ENCODE measurements around the gene GPR61. TPM values are rescaled to one million over a fixed set of nuclear protein-coding genes. Genes with fewer than 3 reads are reported as not detected.

Gene GPR61
- total and polyA plus RNA-seq, 2 of the 4 experiments (the other 2 are of a cell fraction), result not detected

DNA sequence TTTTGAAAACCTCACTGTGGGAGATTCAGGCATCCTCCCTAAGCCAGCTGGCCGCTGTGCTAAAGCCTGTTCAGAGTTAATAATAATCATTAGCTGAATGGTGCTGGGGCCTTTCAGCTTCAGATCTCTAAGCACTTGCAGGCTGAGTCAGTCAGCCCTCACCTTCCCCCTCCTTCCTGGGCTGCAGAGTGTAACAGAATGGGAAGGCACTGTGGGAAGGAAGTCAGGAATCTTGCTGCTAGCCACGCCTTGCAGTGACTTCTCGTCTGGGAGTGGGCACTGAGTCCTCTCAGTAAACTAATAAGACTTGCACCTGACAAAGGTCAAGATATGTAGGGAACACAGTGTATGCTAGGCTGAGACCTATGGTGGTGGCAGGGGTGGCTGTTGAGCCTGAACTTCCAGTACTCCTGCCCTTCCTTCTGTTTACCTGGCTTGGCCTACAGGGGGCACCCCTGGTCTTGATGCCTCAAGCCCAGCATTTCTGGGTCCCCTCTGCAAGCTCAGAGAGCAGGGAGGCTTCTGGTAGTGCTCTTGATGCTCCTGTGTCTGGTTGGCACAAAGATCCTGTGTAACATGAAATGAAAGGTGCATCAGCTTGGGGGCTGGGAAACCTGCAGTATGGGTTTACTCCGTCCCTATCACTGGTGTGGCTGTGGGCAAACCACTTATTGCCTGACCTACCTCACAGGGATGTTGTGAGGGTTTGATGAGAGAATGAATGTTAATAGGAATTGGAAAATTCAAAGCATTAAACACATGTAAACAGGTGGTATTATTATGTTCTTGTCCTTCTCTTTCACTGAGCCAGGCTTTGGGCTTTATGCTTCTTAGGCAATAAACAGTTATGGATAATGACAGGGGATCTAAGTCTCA, 39.8 kb upstream of the GPR61 start:
- intact Hi-C loops (cut with micrococcal nuclease), result no loop called here
- Histone ChIP-seq H3K27me3 (ENCODE audit: control insufficient read depth, insufficient read depth, low read length) (no peaks in the 10 kb centered on the region), H2AK9ac (replicated peaks; ENCODE audit: low read depth, low read length, poor library complexity) (peak overlapping the region; percentile 76), H3K9ac (ENCODE audit: low read depth, low read length) (no peak overlapping the region), H2BK15ac (ENCODE audit: low read depth, low read length) (no peak overlapping the region), H2AK5ac (ENCODE audit: low read depth, low read length) (peak overlapping the region; percentile 68; the same call in 1 of the 2 replicates), H2BK20ac (ENCODE audit: low read depth, low read length) (peak overlapping the region; percentile 73; the same call in 1 of the 2 replicates), H3K4me1 (ENCODE audit: control insufficient read depth, insufficient read depth, low read length) (peaks cover 27% of the 10 kb centered on the region), H2BK120ac (ENCODE audit: low read depth, low read length) (peak overlapping the region; percentile 68; the same call in 1 of the 2 replicates), H3K27ac (ENCODE audit: insufficient read depth, low read length) (peak overlapping the region; percentile 17), H3K4me3 (ENCODE audit: insufficient read depth, low read depth, low read length) (no peak overlapping the region), H2AFZ (replicated peaks; ENCODE audit: low read length, poor library complexity) (peak overlapping the region; percentile 18), H3K23ac (ENCODE audit: low read depth, low read length) (no peak overlapping the region), H3K14ac (replicated peaks; ENCODE audit: low read depth, low read length) (no peak overlapping the region), H4K8ac (ENCODE audit: low read depth in 2 of 2, low read length in 2 of 2) (peak overlapping the region in 1 of 2 experiments; percentile 55; a peak in 2 of 4 replicates), H3K79me1 (ENCODE audit: low read depth in 1 of 2, low read length in 2 of 2) (peaks cover 14 to 56% of the 10 kb centered on the region in 2 experiments), H3K36me3 (ENCODE audit: control insufficient read depth, insufficient read depth, low read length) (peaks cover 13% of the 10 kb centered on the region), H2BK5ac (ENCODE audit: low read depth, low read length, poor library complexity, severe bottlenecking) (peak overlapping the region; percentile 9), H3K56ac (ENCODE audit: extremely low read depth, insufficient read depth, low read length) (no peak overlapping the region), H3K4ac (ENCODE audit: low read depth, low read length) (peak overlapping the region; percentile 70; the same call in 1 of the 2 replicates), H4K20me1 (ENCODE audit: insufficient read depth, low read length) (peaks cover 13% of the 10 kb centered on the region; the same call in 1 of the 2 replicates), H3K18ac (ENCODE audit: low read depth, low read length) (no peak overlapping the region), H3K9me1 (ENCODE audit: insufficient read depth, low read length) (peaks cover 23% of the 10 kb centered on the region), H3K4me2 (ENCODE audit: low read depth, low read length) (peak overlapping the region; percentile 19; the same call in 1 of the 2 replicates), H4K5ac (ENCODE audit: low read depth, low read length) (no peak overlapping the region), H4K91ac (ENCODE audit: insufficient read depth, low read depth, low read length) (no peak overlapping the region), H3K9me3 (ENCODE audit: control insufficient read depth, insufficient read depth, low read length) (no peaks in the 10 kb centered on the region)
- TF ChIP-seq CEBPB (IDR thresholded peaks at IDR 0.05; ENCODE audit: low read depth, low read length) (no peak), MAFK (IDR thresholded peaks at IDR 0.05; ENCODE audit: low read depth, low read length) (no peak), NFE2L2 (IDR thresholded peaks at IDR 0.05; ENCODE audit: low read depth, low read length) (no peak), CHD1 (IDR thresholded peaks at IDR 0.05; ENCODE audit: low read depth, low read length) (no peak), FOS (IDR thresholded peaks at IDR 0.05; ENCODE audit: low read depth, low read length) (no peak)
- TF ChIP-seq, protein P1, sequence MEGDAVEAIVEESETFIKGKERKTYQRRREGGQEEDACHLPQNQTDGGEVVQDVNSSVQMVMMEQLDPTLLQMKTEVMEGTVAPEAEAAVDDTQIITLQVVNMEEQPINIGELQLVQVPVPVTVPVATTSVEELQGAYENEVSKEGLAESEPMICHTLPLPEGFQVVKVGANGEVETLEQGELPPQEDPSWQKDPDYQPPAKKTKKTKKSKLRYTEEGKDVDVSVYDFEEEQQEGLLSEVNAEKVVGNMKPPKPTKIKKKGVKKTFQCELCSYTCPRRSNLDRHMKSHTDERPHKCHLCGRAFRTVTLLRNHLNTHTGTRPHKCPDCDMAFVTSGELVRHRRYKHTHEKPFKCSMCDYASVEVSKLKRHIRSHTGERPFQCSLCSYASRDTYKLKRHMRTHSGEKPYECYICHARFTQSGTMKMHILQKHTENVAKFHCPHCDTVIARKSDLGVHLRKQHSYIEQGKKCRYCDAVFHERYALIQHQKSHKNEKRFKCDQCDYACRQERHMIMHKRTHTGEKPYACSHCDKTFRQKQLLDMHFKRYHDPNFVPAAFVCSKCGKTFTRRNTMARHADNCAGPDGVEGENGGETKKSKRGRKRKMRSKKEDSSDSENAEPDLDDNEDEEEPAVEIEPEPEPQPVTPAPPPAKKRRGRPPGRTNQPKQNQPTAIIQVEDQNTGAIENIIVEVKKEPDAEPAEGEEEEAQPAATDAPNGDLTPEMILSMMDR (conservative IDR thresholded peaks at IDR 0.05; ENCODE audit: low read depth, low read length), result peak; percentile 38
- DNase-seq (peak; percentile 76), ATAC-seq (ENCODE audit: low read depth) (peak; percentile 73)
- BruUV-seq (replicated peaks), result no TSS peak
- in situ Hi-C loops (cut with MboI; ENCODE audit: low sequenced_read_pairs), result loop anchor here (5.0 kb wide), 1 partner anchor 32 kb away; no protein-coding TSS in a partner anchor
- ChIA-PET POLR2A (ENCODE audit: unreplicated experiment) (no interaction called here), CTCF (interaction anchor here (0.6 to 5.1 kb wide), 8 partner anchors 9 to 412 kb away, joined by 3 to 51 read pairs (median 5); partner anchors contain the start of gene AMIGO1)
- WGBS, 2 experiments (ENCODE audit: extremely low coverage in 2 of 2, insufficient read length in 1 of 2), result no CpG with 5 or more reads among the region's 4 CpGs
- dilution Hi-C loops (cut with HindIII; ENCODE audit: low sequenced_read_pairs, unreplicated experiment), result no loop called here
